ENCODE measurements around the gene SNX24.

The SNX24 gene

GRCh38 chr5:123046222-123046621, 200.8 kb downstream of the SNX24 start:
- TF ChIP-seq ZC3H10 (CRISPR knock-in tag; IDR thresholded peaks at IDR 0.05): no peak
- TF ChIP-seq, protein P1, sequence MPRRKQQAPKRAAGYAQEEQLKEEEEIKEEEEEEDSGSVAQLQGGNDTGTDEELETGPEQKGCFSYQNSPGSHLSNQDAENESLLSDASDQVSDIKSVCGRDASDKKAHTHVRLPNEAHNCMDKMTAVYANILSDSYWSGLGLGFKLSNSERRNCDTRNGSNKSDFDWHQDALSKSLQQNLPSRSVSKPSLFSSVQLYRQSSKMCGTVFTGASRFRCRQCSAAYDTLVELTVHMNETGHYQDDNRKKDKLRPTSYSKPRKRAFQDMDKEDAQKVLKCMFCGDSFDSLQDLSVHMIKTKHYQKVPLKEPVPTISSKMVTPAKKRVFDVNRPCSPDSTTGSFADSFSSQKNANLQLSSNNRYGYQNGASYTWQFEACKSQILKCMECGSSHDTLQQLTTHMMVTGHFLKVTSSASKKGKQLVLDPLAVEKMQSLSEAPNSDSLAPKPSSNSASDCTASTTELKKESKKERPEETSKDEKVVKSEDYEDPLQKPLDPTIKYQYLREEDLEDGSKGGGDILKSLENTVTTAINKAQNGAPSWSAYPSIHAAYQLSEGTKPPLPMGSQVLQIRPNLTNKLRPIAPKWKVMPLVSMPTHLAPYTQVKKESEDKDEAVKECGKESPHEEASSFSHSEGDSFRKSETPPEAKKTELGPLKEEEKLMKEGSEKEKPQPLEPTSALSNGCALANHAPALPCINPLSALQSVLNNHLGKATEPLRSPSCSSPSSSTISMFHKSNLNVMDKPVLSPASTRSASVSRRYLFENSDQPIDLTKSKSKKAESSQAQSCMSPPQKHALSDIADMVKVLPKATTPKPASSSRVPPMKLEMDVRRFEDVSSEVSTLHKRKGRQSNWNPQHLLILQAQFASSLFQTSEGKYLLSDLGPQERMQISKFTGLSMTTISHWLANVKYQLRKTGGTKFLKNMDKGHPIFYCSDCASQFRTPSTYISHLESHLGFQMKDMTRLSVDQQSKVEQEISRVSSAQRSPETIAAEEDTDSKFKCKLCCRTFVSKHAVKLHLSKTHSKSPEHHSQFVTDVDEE (CRISPR knock-in tag; IDR thresholded peaks at IDR 0.05): no peak
- TF ChIP-seq, protein P2, sequence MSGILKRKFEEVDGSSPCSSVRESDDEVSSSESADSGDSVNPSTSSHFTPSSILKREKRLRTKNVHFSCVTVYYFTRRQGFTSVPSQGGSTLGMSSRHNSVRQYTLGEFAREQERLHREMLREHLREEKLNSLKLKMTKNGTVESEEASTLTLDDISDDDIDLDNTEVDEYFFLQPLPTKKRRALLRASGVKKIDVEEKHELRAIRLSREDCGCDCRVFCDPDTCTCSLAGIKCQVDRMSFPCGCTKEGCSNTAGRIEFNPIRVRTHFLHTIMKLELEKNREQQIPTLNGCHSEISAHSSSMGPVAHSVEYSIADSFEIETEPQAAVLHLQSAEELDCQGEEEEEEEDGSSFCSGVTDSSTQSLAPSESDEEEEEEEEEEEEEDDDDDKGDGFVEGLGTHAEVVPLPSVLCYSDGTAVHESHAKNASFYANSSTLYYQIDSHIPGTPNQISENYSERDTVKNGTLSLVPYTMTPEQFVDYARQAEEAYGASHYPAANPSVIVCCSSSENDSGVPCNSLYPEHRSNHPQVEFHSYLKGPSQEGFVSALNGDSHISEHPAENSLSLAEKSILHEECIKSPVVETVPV (CRISPR knock-in tag; IDR thresholded peaks at IDR 0.05): no peak
- TF ChIP-seq PPARA (CRISPR knock-in tag; IDR thresholded peaks at IDR 0.05; ENCODE audit: borderline replicate concordance): no peak
- TF ChIP-seq PATZ1 (CRISPR knock-in tag; IDR thresholded peaks at IDR 0.05; ENCODE audit: borderline replicate concordance): no peak
- TF ChIP-seq SNAI2 (CRISPR knock-in tag; IDR thresholded peaks at IDR 0.05): no peak
- TF ChIP-seq ZNF565 (CRISPR knock-in tag; conservative IDR thresholded peaks at IDR 0.05; ENCODE audit: low read depth): no peak
- no peak for TF ChIP-seq CREB5 (CRISPR knock-in tag; IDR thresholded peaks at IDR 0.05; ENCODE audit: low read depth)
- TF ChIP-seq BACH2 (CRISPR knock-in tag; IDR thresholded peaks at IDR 0.05; ENCODE audit: borderline replicate concordance): no peak
- TF ChIP-seq TCF4 (CRISPR knock-in tag; IDR thresholded peaks at IDR 0.05; ENCODE audit: borderline replicate concordance): no peak
- no peak for TF ChIP-seq RARB (CRISPR knock-in tag; IDR thresholded peaks at IDR 0.05)
- TF ChIP-seq TOX (CRISPR knock-in tag; IDR thresholded peaks at IDR 0.05; ENCODE audit: borderline replicate concordance): no peak
- TF ChIP-seq ESRRG (CRISPR knock-in tag; IDR thresholded peaks at IDR 0.05): no peak
- no peak for TF ChIP-seq CSDC2 (CRISPR knock-in tag; IDR thresholded peaks at IDR 0.05)
- ATAC-seq: no peak

DNA sequence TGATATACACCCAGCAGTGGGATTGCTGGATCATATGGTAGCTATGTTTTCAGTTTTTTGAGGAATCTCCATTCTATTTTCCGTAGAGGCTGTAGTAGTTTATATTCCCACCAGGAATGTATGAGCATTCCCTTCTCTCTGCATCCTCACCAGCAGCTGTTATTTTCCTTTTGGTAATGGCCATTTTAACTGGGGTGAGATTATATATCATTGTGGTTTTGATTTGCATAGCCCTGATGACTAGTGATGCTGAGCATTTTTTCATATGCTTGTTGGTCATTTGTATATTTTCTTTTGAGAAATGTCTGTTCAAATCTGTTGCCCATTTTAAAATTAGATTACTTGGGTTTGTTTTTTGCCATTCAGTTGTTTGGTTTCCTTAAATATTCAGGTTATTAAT, 202.3 kb downstream of the SNX24 start:
- ATAC-seq: no peak
- no peak for TF ChIP-seq ZFP3 (CRISPR knock-in tag; IDR thresholded peaks at IDR 0.05)
- no peak for TF ChIP-seq TOX (CRISPR knock-in tag; IDR thresholded peaks at IDR 0.05; ENCODE audit: borderline replicate concordance)

GRCh38 chr5:123051206-123051605, 205.8 kb downstream of the SNX24 start:
- ATAC-seq: no peak
- TF ChIP-seq ZNF565 (CRISPR knock-in tag; conservative IDR thresholded peaks at IDR 0.05; ENCODE audit: low read depth): no peak
- TF ChIP-seq SNAI2 (CRISPR knock-in tag; IDR thresholded peaks at IDR 0.05): no peak
- TF ChIP-seq, protein P3, sequence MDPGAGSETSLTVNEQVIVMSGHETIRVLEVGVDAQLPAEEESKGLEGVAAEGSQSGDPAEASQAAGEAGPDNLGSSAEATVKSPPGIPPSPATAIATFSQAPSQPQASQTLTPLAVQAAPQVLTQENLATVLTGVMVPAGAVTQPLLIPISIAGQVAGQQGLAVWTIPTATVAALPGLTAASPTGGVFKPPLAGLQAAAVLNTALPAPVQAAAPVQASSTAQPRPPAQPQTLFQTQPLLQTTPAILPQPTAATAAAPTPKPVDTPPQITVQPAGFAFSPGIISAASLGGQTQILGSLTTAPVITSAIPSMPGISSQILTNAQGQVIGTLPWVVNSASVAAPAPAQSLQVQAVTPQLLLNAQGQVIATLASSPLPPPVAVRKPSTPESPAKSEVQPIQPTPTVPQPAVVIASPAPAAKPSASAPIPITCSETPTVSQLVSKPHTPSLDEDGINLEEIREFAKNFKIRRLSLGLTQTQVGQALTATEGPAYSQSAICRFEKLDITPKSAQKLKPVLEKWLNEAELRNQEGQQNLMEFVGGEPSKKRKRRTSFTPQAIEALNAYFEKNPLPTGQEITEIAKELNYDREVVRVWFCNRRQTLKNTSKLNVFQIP (CRISPR knock-in tag; IDR thresholded peaks at IDR 0.05; ENCODE audit: borderline replicate concordance, low read depth): no peak
- no peak for TF ChIP-seq PPARA (CRISPR knock-in tag; IDR thresholded peaks at IDR 0.05; ENCODE audit: borderline replicate concordance)
- no peak for TF ChIP-seq ISL1 (CRISPR knock-in tag; IDR thresholded peaks at IDR 0.05)
- no peak for TF ChIP-seq ESRRG (CRISPR knock-in tag; IDR thresholded peaks at IDR 0.05)
- no peak for TF ChIP-seq GLIS3 (CRISPR knock-in tag; IDR thresholded peaks at IDR 0.05)
- no peak for TF ChIP-seq PATZ1 (CRISPR knock-in tag; IDR thresholded peaks at IDR 0.05; ENCODE audit: borderline replicate concordance)
- TF ChIP-seq ZNF8 (CRISPR knock-in tag; IDR thresholded peaks at IDR 0.05): no peak
- TF ChIP-seq CREB5 (CRISPR knock-in tag; IDR thresholded peaks at IDR 0.05; ENCODE audit: low read depth): no peak
- no peak for TF ChIP-seq ARNTL (CRISPR knock-in tag; IDR thresholded peaks at IDR 0.05; ENCODE audit: borderline replicate concordance, low read depth)
- no peak for TF ChIP-seq OSR1 (CRISPR knock-in tag; IDR thresholded peaks at IDR 0.05)
- TF ChIP-seq ZNF70 (CRISPR knock-in tag; IDR thresholded peaks at IDR 0.05): no peak
